KMS-11 (cell line): ENCODE measurements around the gene DAAM1.

ENCODE experiments used
- H2AFZ ChIP-seq: fragments of 200-600 bp; sonication (generic); 2 replicates; pipeline ENCODE4 v1.6.1; 2016; ENCODE audit warnings: antibody characterized with exemption, mixed run types, low read depth
- H3K27ac ChIP-seq: fragments of 200-600 bp; sonication (generic); 2 replicates; pipeline ENCODE4 v1.6.1; 2016; ENCODE audit warnings: mild to moderate bottlenecking, mixed run types
- H3K27me3 ChIP-seq: fragments of 200-600 bp; sonication (generic); 2 replicates; pipeline ENCODE4 v1.6.1; 2017; ENCODE audit warnings: mild to moderate bottlenecking, low read depth, mixed run types, moderate library complexity; ENCODE audit not compliant: insufficient read depth
- H3K36me3 ChIP-seq: fragments of 200-600 bp; sonication (generic); 2 replicates; pipeline ENCODE4 v1.6.1; 2017; ENCODE audit warnings: mild to moderate bottlenecking, mixed run types; ENCODE audit not compliant: insufficient read depth
- H3K4me1 ChIP-seq: fragments of 200-600 bp; sonication (generic); 2 replicates; pipeline ENCODE4 v1.6.1; 2016; ENCODE audit warnings: mild to moderate bottlenecking, low read depth, mixed run types; ENCODE audit not compliant: poor library complexity, severe bottlenecking
- H3K4me2 ChIP-seq: fragments of 200-600 bp; sonication (generic); 2 replicates; pipeline ENCODE4 v1.7.0; 2016; ENCODE audit warnings: mild to moderate bottlenecking, mixed run types
- H3K4me3 ChIP-seq: fragments of 200-600 bp; sonication (generic); IDR thresholded peaks from 2 replicates; pipeline ENCODE4 v1.6.1; 2017; ENCODE audit warnings: low read depth, low read length, mixed read lengths; ENCODE audit not compliant: insufficient read depth
- H3K79me2 ChIP-seq: fragments of 200-600 bp; sonication (generic); 2 replicates; pipeline ENCODE4 v1.6.1; 2016; ENCODE audit warnings: low read depth, mixed run types; ENCODE audit not compliant: insufficient read depth
- H3K9ac ChIP-seq: fragments of 200-600 bp; sonication (generic); 2 replicates; pipeline ENCODE4 v1.6.1; 2016; ENCODE audit warnings: mild to moderate bottlenecking, mixed run types
- H4K20me1 ChIP-seq: fragments of 200-600 bp; sonication (generic); 2 replicates; pipeline ENCODE4 v1.6.1; 2016; ENCODE audit warnings: mild to moderate bottlenecking, mixed run types; ENCODE audit not compliant: insufficient read depth
- CTCF ChIP-seq: fragments of 200-600 bp; sonication (generic); conservative IDR thresholded peaks from 2 replicates; pipeline ENCODE4 v1.6.1; 2017; ENCODE audit warnings: low read depth, mild to moderate bottlenecking, antibody characterized with exemption, low read length, moderate library complexity, mixed read lengths

Gene DAAM1

GRCh38 chr14:59217011-59217410, 28.5 kb downstream of the DAAM1 start:
- no peak overlapping the region for H2AFZ ChIP-seq
- H3K27me3 ChIP-seq, result no peaks in the 10 kb centered on the region
- H3K4me2 ChIP-seq, result no peak overlapping the region
- H3K27ac ChIP-seq, result no peak overlapping the region
- no peak for TF ChIP-seq CTCF
- no peaks in the 10 kb centered on the region for H3K36me3 ChIP-seq
- H4K20me1 ChIP-seq, result no peaks in the 10 kb centered on the region
- H3K79me2 ChIP-seq, result no peaks in the 10 kb centered on the region
- no peaks in the 10 kb centered on the region for H3K4me1 ChIP-seq
- H3K9ac ChIP-seq, result no peak overlapping the region
- H3K4me3 ChIP-seq, result no peak overlapping the region

- H3K27me3 ChIP-seq, result no peaks in the 10 kb centered on the region
- no peak overlapping the region for H3K27ac ChIP-seq
- H3K4me3 ChIP-seq, result no peak overlapping the region
- no peaks in the 10 kb centered on the region for H3K4me1 ChIP-seq
- no peak for TF ChIP-seq CTCF
- H3K9ac ChIP-seq, result no peak overlapping the region
- no peaks in the 10 kb centered on the region for H3K79me2 ChIP-seq
- H4K20me1 ChIP-seq, result no peaks in the 10 kb centered on the region
- no peaks in the 10 kb centered on the region for H3K36me3 ChIP-seq
- no peak overlapping the region for H3K4me2 ChIP-seq
- no peak overlapping the region for H2AFZ ChIP-seq
These were observed 33.1 kb downstream of the DAAM1 start for GRCh38 chr14:59221568-59221967.

- Histone ChIP-seq H3K9ac (no peak overlapping the region), H3K4me3 (no peak overlapping the region), H3K27me3 (no peaks in the 10 kb centered on the region), H3K79me2 (no peaks in the 10 kb centered on the region), H3K36me3 (no peaks in the 10 kb centered on the region), H2AFZ (no peak overlapping the region), H3K4me1 (no peaks in the 10 kb centered on the region), H3K4me2 (no peak overlapping the region), H3K27ac (no peak overlapping the region), H4K20me1 (no peaks in the 10 kb centered on the region)
- no peak for TF ChIP-seq CTCF
These were observed 35.9 kb downstream of the DAAM1 start for GRCh38 chr14:59224341-59224740.

GRCh38 chr14:59225281-59225680, 36.8 kb downstream of the DAAM1 start:
- TF ChIP-seq CTCF, result no peak
- Histone ChIP-seq H3K27me3 (no peaks in the 10 kb centered on the region), H3K4me1 (peaks cover 4% of the 10 kb centered on the region), H3K79me2 (no peaks in the 10 kb centered on the region), H3K36me3 (no peaks in the 10 kb centered on the region), H3K9ac (no peak overlapping the region), H3K4me2 (no peak overlapping the region), H3K4me3 (no peak overlapping the region), H4K20me1 (no peaks in the 10 kb centered on the region), H2AFZ (no peak overlapping the region), H3K27ac (no peak overlapping the region)
